Bronchial epithelial cell (primary cell): ENCODE data around the gene TCP1. TPM values are rescaled to one million over a fixed set of nuclear protein-coding genes. Genes with fewer than 3 reads are reported as not detected.
A peak's percentile ranks its signal among the peaks of the same experiment; 100 is the strongest.
"Not testable (repeated sequence)": the region's sequence is repeated elsewhere in the genome, so short reads cannot be mapped to it uniquely, and the experiment has no call there.

Experiments used
- DNase-seq: peaks from one replicate; pipeline ENCODE4 v3.0.0-alpha.2; 2010; ENCODE audit warnings: low read depth
- FAIRE-seq: peaks from 2 replicates; lab custom pipeline; 2011; peaks lifted over from hg19 to GRCh38; lab: Jason Lieb, UNC
- H3K27me3 ChIP-seq: 2 replicates; pipeline ENCODE4 v1.5.1; 2011; ENCODE audit warnings: low read length; ENCODE audit not compliant: control insufficient read depth, insufficient read depth
- H3K36me3 ChIP-seq: 2 replicates; pipeline ENCODE4 v1.5.1; 2011; ENCODE audit warnings: low read length; ENCODE audit not compliant: control insufficient read depth, insufficient read depth
- H3K4me3 ChIP-seq: 2 replicates; pipeline ENCODE4 v1.5.1; 2011; ENCODE audit warnings: mild to moderate bottlenecking, low read depth, low read length, control low read depth
- total RNA-seq: library from RNA; depleted of rRNA; stranded (reverse); fragments of >200 nt; gene quantifications from 2 replicates; pipeline ENCODE4 v1.2.1, GENCODE V29; 2014
- TF ChIP-seq, protein P1 (sequence below): IDR thresholded peaks from 2 replicates; pipeline ENCODE4 v1.5.1; 2011; ENCODE audit warnings: mild to moderate bottlenecking, moderate library complexity, low read length, control low read depth, inconsistent platforms; ENCODE audit not compliant: insufficient read depth, severe bottlenecking

Gene TCP1
- total RNA-seq, 1 donor from 2014 or later: 202 TPM

DNA sequence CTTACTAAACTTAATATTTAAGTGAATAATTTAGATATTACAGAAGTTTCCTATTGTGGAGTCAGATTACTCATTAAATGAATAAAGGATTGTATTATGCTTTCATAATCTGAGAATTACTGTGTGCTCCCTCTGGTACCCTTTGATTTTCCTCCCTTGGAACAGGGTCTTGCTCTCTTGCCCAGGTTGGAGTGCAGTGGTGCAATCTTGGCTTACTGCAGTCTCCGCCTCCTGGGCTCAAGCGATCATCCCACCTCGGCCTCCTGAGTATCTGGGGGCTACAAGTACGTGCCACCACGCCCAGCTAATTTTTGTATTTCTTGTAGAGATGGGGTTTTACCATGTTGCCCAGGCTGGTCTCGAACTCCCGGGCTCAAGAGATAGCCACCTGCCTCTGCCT, 52.5 kb downstream of the TCP1 start:
- FAIRE-seq (no peak), DNase-seq (no peak)
- no peak overlapping the region for H3K4me3 ChIP-seq
- H3K36me3 ChIP-seq: peaks cover 4% of the 10 kb centered on the region
- TF ChIP-seq, protein P1, sequence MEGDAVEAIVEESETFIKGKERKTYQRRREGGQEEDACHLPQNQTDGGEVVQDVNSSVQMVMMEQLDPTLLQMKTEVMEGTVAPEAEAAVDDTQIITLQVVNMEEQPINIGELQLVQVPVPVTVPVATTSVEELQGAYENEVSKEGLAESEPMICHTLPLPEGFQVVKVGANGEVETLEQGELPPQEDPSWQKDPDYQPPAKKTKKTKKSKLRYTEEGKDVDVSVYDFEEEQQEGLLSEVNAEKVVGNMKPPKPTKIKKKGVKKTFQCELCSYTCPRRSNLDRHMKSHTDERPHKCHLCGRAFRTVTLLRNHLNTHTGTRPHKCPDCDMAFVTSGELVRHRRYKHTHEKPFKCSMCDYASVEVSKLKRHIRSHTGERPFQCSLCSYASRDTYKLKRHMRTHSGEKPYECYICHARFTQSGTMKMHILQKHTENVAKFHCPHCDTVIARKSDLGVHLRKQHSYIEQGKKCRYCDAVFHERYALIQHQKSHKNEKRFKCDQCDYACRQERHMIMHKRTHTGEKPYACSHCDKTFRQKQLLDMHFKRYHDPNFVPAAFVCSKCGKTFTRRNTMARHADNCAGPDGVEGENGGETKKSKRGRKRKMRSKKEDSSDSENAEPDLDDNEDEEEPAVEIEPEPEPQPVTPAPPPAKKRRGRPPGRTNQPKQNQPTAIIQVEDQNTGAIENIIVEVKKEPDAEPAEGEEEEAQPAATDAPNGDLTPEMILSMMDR: no peak
- no peaks in the 10 kb centered on the region for H3K27me3 ChIP-seq

DNA sequence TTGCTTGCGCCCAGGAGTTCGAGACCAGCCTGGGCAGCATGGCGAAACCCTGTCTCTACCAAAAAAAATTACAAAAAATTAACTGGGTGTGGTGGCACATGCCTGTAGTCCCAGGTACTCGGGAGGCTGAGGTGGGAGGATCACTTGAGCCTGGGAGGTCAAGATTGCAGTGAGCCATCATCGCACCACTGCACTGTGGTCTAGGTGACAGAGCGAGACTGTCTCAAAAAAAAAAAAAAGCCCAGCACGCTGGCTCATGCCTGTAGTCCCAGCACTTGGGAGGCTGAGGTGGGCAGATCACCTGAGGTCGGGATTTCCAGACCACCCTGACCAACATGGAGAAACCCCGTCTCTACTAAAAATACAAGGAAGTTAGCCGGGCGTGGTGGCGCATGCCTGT, 56.0 kb downstream of the TCP1 start:
- H3K27me3 ChIP-seq, H3K4me3 ChIP-seq, FAIRE-seq, DNase-seq, H3K36me3 ChIP-seq: not testable (repeated sequence)

DNA sequence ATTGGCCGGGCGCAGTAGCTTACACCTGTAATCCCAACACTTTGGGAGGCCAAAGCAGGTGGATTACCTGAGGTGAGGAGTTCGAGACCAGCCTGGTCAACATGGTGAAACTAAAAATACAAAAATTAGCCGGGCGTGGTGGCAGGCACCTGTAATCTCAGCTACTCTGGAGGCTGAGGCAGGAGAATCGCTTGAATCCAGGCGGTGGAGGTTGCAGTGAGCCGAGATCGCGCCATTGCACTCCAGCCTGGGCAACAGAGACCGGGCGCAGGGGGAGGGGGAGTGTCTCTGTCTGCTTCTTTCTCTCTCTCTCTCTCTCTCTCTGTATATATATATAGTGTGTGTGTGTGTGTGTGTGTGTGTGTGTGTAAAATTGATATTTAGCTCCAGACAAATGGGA, 56.9 kb downstream of the TCP1 start:
- H3K4me3 ChIP-seq, H3K27me3 ChIP-seq, FAIRE-seq, H3K36me3 ChIP-seq, DNase-seq: not testable (repeated sequence)

DNA sequence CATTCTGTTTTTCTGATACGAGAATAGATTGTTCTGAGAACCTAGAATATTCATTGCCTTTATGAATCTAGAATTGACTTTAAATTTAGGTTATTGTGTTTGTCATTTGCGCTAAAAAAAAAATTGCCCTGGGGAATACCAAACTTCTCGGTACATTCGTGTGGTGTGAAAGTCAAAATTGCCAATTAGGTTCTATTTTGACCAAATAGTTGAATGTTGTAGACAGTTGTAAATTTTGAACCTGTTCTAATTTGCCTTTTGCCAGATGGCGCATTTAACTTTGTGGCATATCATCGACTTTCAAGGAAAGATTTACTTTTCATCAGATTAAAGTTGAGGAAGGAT, 59.1 kb downstream of the TCP1 start:
- Histone ChIP-seq H3K4me3 (no peak overlapping the region), H3K36me3 (peaks cover 2% of the 10 kb centered on the region), H3K27me3 (no peaks in the 10 kb centered on the region)
- DNase-seq (no peak), FAIRE-seq (no peak)
- TF ChIP-seq, protein P1: no peak

DNA sequence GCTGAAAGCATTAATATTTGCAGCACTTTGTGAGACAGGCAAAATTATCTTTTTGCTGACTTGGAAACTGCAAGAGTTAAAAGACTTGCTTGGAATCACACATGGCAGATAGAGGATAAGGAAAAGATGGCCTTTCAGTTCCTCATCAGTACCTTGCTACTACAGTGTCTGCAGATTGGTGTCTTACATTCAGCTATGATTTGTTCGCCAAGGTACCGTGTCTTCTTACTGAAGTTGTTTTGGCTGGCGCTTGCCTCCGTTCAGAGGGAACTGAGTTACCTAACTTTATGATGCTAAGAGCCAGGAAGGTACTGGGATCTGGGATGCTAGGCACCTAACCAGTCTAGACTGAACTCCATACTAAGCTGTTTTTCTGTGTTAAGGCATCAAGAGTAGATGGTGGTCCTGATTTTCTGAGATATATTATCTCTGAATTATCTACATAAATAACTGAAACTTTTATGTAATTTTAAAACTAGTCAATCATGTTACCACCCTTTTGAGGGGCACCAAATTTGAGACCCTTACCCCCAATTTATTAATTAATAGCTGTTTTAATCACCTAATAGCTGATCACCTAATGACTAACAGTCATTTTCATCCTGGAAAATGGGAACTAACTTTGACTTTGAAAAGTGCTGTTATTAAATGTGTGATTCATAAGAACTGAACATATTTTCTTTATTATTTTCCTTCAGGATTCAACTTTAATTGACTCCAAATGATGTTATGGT, 59.6 kb downstream of the TCP1 start:
- FAIRE-seq (no peak), DNase-seq (no peak)
- no peaks in the 10 kb centered on the region for H3K27me3 ChIP-seq
- TF ChIP-seq, protein P1: no peak
- H3K4me3 ChIP-seq: peak overlapping the region; percentile 18
- peaks cover 2% of the 10 kb centered on the region for H3K36me3 ChIP-seq

DNA sequence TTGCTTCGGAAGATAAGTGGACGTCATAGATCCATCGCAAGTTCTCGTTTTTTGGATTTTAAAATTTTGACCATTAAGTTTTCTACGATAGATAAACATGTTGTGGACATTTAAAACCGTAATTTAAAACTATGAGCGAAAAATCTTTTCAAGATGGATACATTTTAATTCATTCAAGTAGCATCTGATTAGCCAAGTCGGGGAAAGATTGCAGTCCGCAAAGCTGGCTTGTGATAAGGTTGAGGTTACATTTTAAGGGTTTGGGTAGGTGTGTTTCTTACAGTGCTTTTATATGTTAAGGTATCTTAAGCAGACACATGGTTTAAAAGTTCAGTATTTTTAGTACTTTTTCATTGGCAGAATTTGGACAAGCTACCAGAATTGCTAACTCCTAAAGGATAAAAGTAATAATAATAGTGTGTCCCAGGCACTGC, 60.9 kb downstream of the TCP1 start:
- TF ChIP-seq, protein P1: no peak
- no peak for FAIRE-seq
- Histone ChIP-seq H3K27me3 (no peaks in the 10 kb centered on the region), H3K36me3 (peaks cover 2% of the 10 kb centered on the region), H3K4me3 (peak overlapping the region; percentile 90)
- DNase-seq: no peak

Other genes with a start within 250 kb of the TCP1 start
- gene SOD2, start 96.4 kb downstream of the TCP1 start, total RNA-seq: 62.5 and 71.3 TPM in 2 replicates
- gene WTAP, start 62.1 kb downstream of the TCP1 start, total RNA-seq: 115 and 125 TPM in 2 replicates
- gene ACAT2, start 27.6 kb downstream of the TCP1 start, total RNA-seq: 17.5 and 42.9 TPM in 2 replicates
- 59.8 and 63.8 TPM in 2 replicates for gene MRPL18, start 865 bp upstream of the TCP1 start, total RNA-seq
- gene PNLDC1, start 10.7 kb upstream of the TCP1 start, total RNA-seq: 0.13 and 0.26 TPM in 2 replicates
- gene MAS1, start 101.4 kb upstream of the TCP1 start, total RNA-seq: not detected in 2 replicates
- gene IGF2R, start 179.5 kb upstream of the TCP1 start, total RNA-seq: 109 and 220 TPM in 2 replicates